ENCODE measurements around the gene TLX2. TPM values are rescaled to one million over a fixed set of nuclear protein-coding genes. Genes with fewer than 3 reads are reported as not detected.

TLX2 gene
- total RNA-seq, 1 experiment from 2014 or later, result not detected

DNA sequence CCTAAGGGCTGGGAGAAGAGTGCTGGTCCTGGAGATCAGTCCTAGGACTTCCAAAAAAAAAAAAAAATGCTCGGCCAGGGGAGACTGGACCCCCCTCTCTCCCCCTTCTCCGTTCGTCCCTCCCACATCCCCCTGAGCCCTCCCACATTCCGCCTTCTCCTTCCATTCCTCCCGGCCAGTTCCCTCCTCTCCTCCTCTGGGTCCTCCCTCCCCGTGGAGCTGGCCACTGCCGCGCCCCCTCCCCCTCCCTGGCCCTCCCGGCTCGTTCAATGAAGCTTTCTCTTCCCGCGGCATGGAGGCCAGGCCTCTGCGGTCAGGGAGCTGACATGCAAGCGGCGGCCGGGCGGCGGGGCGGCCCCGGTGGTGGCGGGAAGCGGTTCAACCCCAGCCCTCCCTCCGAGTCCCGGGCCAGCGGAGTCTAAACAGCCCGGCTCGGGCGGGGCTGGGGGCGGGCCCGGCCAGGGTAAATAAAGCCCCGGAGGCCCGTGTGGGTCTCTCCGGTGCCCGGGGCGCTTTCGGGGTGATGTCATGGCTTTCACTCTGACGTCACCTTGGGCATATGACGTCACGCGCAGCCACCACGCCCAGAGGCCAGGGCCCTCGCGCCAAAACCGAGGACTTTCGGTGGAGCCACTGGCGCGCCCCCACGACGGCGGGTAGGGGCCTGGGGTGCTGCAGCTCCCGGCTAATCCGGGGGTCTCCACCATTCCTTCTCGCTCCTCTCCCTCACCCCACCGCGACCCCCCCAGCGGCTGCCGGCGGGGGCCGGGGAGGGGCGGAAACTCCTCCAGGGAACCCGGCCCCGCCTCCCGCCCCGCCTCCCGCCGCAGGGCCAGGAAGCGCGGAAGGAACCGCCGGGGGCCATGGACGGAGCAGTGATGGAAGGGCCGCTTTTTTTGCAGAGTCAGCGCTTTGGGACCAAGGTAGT lies 39.9 kb downstream of the TLX2 start, which contains the start of the genes DOK1 and LOXL3:
DOK1 (plus strand) TSS at position 829 of the 928 bp plus-strand sequence; CDS start at position 864, 35 bp downstream.
LOXL3 (minus strand) TSS at position 51 of the 928 bp plus-strand sequence. CDS start 1,308 bp downstream, outside the sequence.
- DNase-seq (ENCODE audit: low read depth, low spot score) (no peak), ATAC-seq (peak; percentile 76)
- no peaks in the 10 kb centered on the region for H3K27me3 ChIP-seq (ENCODE audit: control insufficient read depth, insufficient read depth, low read length)
- CTCF ChIA-PET, result interaction anchor here (0.6 to 1.1 kb wide), 2 partner anchors 18 to 360 kb away, joined by 6 to 14 read pairs; no protein-coding TSS in a partner anchor
- H3K4me1 ChIP-seq (ENCODE audit: control insufficient read depth, insufficient read depth, low read length), result peaks cover 17% of the 10 kb centered on the region
- BruUV-seq (replicated peaks), result no TSS peak
- POLR2A ChIA-PET, result no interaction called here
- H3K27ac ChIP-seq (ENCODE audit: low read length), result no peak within 1 kb of the TSS
- no peaks in the 10 kb centered on the region for H3K9me3 ChIP-seq (ENCODE audit: control insufficient read depth, insufficient read depth, low read depth, low read length)
- H3K4me3 ChIP-seq (ENCODE audit: low read depth in 2 of 2, low read length in 2 of 2), result peak within 1 kb of the TSS; percentile 61 to 83
- intact Hi-C loops (cut with micrococcal nuclease; ENCODE audit: unreplicated experiment) (no loop called here), in situ Hi-C loops (cut with HindIII; ENCODE audit: low pct_unique_long_range_greater_than_20kb, low sequenced_read_pairs) (no loop called here)
- no peaks in the 10 kb centered on the region for H3K36me3 ChIP-seq (ENCODE audit: control insufficient read depth, insufficient read depth, low read length)
- TF ChIP-seq, protein P1, sequence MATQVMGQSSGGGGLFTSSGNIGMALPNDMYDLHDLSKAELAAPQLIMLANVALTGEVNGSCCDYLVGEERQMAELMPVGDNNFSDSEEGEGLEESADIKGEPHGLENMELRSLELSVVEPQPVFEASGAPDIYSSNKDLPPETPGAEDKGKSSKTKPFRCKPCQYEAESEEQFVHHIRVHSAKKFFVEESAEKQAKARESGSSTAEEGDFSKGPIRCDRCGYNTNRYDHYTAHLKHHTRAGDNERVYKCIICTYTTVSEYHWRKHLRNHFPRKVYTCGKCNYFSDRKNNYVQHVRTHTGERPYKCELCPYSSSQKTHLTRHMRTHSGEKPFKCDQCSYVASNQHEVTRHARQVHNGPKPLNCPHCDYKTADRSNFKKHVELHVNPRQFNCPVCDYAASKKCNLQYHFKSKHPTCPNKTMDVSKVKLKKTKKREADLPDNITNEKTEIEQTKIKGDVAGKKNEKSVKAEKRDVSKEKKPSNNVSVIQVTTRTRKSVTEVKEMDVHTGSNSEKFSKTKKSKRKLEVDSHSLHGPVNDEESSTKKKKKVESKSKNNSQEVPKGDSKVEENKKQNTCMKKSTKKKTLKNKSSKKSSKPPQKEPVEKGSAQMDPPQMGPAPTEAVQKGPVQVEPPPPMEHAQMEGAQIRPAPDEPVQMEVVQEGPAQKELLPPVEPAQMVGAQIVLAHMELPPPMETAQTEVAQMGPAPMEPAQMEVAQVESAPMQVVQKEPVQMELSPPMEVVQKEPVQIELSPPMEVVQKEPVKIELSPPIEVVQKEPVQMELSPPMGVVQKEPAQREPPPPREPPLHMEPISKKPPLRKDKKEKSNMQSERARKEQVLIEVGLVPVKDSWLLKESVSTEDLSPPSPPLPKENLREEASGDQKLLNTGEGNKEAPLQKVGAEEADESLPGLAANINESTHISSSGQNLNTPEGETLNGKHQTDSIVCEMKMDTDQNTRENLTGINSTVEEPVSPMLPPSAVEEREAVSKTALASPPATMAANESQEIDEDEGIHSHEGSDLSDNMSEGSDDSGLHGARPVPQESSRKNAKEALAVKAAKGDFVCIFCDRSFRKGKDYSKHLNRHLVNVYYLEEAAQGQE (IDR thresholded peaks at IDR 0.05; ENCODE audit: insufficient read depth in 1 of 2, low read depth in 2 of 2, low read length in 1 of 2), result no peak
- no peak for TF ChIP-seq SIN3A (IDR thresholded peaks at IDR 0.05; ENCODE audit: borderline replicate concordance, insufficient read depth, low read depth, low read length)
- TF ChIP-seq, protein P2, sequence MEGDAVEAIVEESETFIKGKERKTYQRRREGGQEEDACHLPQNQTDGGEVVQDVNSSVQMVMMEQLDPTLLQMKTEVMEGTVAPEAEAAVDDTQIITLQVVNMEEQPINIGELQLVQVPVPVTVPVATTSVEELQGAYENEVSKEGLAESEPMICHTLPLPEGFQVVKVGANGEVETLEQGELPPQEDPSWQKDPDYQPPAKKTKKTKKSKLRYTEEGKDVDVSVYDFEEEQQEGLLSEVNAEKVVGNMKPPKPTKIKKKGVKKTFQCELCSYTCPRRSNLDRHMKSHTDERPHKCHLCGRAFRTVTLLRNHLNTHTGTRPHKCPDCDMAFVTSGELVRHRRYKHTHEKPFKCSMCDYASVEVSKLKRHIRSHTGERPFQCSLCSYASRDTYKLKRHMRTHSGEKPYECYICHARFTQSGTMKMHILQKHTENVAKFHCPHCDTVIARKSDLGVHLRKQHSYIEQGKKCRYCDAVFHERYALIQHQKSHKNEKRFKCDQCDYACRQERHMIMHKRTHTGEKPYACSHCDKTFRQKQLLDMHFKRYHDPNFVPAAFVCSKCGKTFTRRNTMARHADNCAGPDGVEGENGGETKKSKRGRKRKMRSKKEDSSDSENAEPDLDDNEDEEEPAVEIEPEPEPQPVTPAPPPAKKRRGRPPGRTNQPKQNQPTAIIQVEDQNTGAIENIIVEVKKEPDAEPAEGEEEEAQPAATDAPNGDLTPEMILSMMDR (IDR thresholded peaks at IDR 0.05), result no peak

DNA sequence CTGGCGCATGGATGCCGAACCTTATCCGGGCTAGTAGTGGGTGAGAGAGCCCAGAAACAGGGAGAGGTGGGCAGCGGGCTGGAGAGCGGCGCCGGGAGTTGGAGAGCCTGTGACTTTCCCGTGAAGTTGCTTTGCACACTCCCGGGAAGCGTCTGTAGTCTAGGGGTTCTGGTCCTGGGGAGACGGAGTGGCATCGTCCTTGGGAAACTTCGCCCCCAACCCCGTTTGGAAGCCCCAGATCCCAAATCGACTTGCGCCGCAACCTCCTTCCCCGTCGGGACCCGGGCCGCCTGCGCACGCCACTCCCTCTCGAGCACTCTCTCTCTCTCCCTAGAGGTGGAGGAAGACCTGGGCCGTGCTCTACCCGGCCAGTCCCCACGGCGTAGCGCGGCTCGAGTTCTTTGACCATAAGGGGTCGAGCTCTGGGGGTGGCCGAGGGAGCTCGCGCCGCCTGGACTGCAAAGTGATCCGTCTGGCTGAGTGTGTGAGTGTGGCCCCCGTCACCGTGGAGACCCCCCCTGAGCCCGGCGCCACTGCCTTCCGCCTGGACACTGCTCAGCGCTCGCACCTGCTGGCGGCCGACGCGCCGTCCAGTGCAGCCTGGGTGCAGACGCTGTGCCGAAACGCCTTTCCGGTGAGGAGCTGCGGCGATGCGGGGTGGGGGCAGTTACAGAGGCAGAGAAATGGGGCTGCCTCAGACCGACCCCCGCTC lies 40.7 kb downstream of the TLX2 start:
- ChIA-PET POLR2A (no interaction called here), CTCF (no interaction called here)
- peak overlapping the region; percentile 61 to 83 for H3K4me3 ChIP-seq (ENCODE audit: low read depth in 2 of 2, low read length in 2 of 2)
- in situ Hi-C loops (cut with HindIII; ENCODE audit: low pct_unique_long_range_greater_than_20kb, low sequenced_read_pairs), result no loop called here
- peaks cover 11% of the 10 kb centered on the region; the same call in 1 of the 2 replicates for H3K4me1 ChIP-seq (ENCODE audit: control insufficient read depth, insufficient read depth, low read length)
- BruUV-seq (replicated peaks), result no TSS peak
- H3K27me3 ChIP-seq (ENCODE audit: control insufficient read depth, insufficient read depth, low read length), result no peaks in the 10 kb centered on the region
- H3K27ac ChIP-seq (ENCODE audit: low read length), result no peak overlapping the region
- DNase-seq (ENCODE audit: low read depth, low spot score), result no peak
- no peaks in the 10 kb centered on the region for H3K36me3 ChIP-seq (ENCODE audit: control insufficient read depth, insufficient read depth, low read length)
- no peak for TF ChIP-seq POLR2AphosphoS5 (IDR thresholded peaks at IDR 0.05; ENCODE audit: low read depth, low read length)
- TF ChIP-seq, protein P2 (IDR thresholded peaks at IDR 0.05), result no peak
- no peak for TF ChIP-seq TCF7L2 (IDR thresholded peaks at IDR 0.05; ENCODE audit: low read depth, low read length)
- ATAC-seq, result peak; percentile 69
- no peaks in the 10 kb centered on the region for H3K9me3 ChIP-seq (ENCODE audit: control insufficient read depth, insufficient read depth, low read depth, low read length)
- intact Hi-C loops (cut with micrococcal nuclease; ENCODE audit: unreplicated experiment), result no loop called here

Data from Panc1 (cell line).